Measurements from ENCODE around the gene RSPRY1.

- TF ChIP-seq REST (IDR thresholded peaks at IDR 0.05; ENCODE audit: insufficient read depth in 1 of 2, low read depth in 2 of 2, low read length in 2 of 2) (no peak), POLR2AphosphoS5 (IDR thresholded peaks at IDR 0.05; ENCODE audit: low read depth, low read length) (no peak), SIN3A (IDR thresholded peaks at IDR 0.05; ENCODE audit: borderline replicate concordance, insufficient read depth, low read length) (no peak)
These were observed 7.9 kb upstream of the RSPRY1 start for GRCh38 chr16:57178196-57178595.
